Stimulated activated CD4-positive, alpha-beta T cell treated with anti-CD3 and anti-CD28 coated beads, TNF-alpha, amount 100 ng/mL, for 24 hours (primary cell): ENCODE measurements around the gene STK32B.
"Not testable (repeated sequence)": the region's sequence is repeated elsewhere in the genome, so short reads cannot be mapped to it uniquely, and the experiment has no call there.

ENCODE experiments used
- DNase-seq, 3 experiments: peaks; one replicate each; pipeline ENCODE4 v3.0.0-alpha.2; 2020; ENCODE audit warnings: low read depth in 3 of 3

Gene STK32B

GRCh38 chr4:5393911-5394513, 342.7 kb downstream of the STK32B start:
- DNase-seq: no peak

- no peak for DNase-seq
These were observed 344.5 kb downstream of the STK32B start for GRCh38 chr4:5395781-5396180.

DNA sequence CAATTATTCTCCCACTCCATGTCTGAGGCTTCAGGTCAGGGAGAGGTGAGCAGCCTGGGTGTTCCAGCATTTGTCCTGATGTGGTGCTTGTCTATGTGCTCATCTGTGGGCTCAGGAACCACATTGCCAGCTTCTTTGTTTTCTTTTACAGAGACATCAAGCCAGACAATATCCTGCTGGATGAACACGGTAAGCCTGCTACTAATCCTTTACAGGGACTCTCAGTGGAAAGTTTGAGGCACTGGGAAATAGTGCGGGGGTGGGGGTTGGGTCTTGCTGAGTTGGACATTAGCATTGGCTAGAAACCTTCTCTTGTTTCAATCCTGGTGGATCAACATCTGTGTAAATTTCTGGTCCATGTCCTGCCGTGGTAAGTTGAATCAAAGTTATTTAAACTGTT, 346.8 kb downstream of the STK32B start:
- no peak for DNase-seq

- no peak for DNase-seq
These were observed 347.8 kb downstream of the STK32B start for GRCh38 chr4:5399124-5399523.

- DNase-seq: no peak
These were observed 348.6 kb downstream of the STK32B start for GRCh38 chr4:5399790-5400421.

DNA sequence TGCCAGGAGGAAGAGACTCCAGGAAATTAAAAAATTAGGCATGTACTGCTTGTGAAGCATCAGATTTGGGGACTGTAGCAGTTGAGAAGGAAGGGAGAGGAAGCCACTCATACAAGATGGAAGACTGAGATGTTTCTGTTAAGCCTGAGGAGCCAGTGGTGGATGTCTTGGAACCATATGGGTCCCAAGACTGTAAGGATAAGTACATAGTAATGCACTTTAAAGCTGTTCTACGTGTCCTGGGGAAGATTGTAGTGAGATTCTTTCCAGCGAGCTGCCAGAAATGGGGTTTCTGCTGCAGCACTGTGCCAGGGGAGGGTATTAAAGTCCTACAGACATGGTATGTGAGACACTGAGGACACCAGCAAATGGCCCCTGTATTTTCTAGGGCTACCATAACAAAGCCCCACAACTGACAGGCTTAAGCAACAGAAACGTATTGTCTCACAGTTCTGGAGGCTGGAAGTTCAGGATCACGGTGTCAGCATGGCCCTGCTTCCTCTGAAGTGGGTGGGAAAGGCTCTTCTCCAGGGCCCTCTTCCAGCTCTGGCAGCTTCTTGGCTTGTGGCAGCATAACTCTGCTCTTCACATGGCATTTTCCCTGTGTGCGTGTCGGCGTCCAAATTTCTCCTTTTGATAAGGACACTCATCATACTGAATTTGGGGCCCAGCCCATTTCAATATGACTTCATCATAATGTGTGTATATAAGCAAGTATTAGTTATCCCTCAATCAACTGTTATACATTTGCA, 352.6 kb downstream of the STK32B start:
- DNase-seq: no peak

- DNase-seq: no peak
These were observed 358.0 kb downstream of the STK32B start for GRCh38 chr4:5409237-5409636.

GRCh38 chr4:5409972-5410618, 358.8 kb downstream of the STK32B start:
- DNase-seq: no peak

DNA sequence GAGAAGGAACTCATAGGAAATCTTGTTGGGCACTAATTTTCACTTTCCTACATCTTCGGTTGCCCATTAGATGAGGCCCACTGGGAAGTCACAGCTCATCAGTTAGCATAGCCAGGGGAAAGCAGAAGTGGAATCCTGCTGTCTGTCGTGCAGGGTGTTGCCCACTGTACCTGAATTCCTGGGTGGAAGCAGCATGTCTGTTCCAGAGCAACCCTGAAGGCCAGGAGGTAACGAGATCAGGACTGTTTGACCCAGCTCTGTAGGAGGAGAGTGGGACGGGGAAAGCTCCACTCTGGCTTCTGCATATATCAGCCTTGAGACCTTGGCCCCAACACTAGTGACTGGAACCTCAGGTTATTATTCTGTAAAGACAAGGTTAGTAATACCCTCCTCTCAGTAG, 361.0 kb downstream of the STK32B start:
- no peak for DNase-seq

- DNase-seq: no peak
These were observed 361.5 kb downstream of the STK32B start for GRCh38 chr4:5412751-5413150.

DNA sequence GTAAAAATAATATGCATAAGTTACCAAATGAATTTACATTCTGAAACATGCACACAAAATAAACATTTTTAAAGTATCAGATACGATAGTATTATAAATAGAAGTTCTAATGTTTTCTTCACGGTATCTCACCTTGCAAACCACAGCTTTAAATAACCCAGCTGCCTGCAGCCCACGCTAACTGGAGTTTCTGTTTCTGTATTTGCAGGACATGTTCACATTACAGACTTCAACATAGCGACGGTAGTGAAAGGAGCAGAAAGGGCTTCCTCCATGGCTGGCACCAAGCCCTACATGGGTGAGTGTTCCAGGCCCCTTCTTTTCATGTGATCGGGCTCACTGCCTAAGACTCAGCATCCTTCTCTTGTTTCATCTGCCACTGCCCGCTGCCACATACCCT, 365.4 kb downstream of the STK32B start:
- no peak for DNase-seq

- no peak for DNase-seq
These were observed 369.0 kb downstream of the STK32B start for GRCh38 chr4:5420266-5420665.

DNA sequence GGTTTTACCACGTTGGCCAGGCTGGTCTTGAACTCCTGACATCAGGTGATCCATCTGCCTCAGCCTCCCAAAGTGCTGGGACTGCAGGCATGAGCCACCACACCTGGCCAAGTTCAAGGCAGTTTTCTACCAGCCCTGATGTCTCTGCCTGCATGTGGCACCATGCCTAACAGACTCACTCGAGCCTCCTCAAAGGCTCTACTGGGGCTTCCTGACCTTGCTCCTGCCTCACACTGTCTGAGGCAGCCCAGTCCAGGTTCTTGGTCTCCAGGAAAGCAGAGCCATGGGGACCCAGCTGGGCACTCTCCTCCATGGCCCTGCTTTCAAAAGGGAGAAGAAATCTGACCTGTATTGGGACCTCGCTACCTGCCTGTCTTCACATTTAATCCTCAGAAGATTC, 370.1 kb downstream of the STK32B start:
- no peak for DNase-seq

DNA sequence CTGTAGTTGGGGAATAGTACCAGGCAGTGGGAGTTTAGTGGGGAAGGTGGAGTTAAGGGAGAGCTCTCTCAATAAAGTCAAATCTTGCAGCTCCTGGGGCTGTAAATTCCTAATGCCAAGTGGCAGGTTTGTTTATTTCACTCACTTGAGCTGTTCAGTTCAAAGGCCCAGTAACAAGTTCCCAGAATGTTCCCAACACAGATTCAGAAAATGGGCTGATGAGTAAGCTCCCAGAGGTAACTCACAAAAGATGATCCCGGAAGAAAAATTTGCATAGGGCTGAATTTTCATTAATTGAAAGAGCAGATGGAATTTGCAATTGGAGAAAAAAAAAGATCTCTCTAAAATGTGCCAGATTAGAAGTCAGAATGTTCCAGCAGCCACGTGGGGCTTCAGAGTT, 370.9 kb downstream of the STK32B start:
- DNase-seq: no peak

GRCh38 chr4:5423670-5424069, 372.4 kb downstream of the STK32B start:
- no peak for DNase-seq

- DNase-seq: no peak
These were observed 372.9 kb downstream of the STK32B start for GRCh38 chr4:5424211-5424610.

GRCh38 chr4:5424901-5425300, 373.6 kb downstream of the STK32B start:
- no peak for DNase-seq

DNA sequence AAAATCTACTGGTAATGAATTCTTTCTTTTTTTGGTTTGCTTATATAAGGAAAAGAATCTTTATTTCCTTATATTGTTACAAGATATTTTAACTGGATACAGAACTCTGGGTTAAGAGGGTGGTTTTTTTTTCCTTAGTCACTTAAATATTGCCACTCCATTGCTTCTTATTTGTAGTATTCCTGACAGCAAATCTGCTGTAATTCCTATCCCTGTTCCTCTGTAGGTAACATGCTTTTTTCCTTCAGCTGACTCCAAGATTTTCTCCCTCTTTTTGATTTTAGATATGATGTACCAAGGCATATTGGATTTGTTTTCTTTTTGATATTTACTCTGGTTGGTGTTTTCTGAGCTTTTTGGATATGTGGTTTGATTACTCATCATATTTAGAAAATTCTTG, 378.5 kb downstream of the STK32B start:
- DNase-seq: no peak

GRCh38 chr4:5433196-5433595, 381.9 kb downstream of the STK32B start:
- DNase-seq: no peak

- no peak for DNase-seq
These were observed 383.9 kb downstream of the STK32B start for GRCh38 chr4:5435201-5435600.

DNA sequence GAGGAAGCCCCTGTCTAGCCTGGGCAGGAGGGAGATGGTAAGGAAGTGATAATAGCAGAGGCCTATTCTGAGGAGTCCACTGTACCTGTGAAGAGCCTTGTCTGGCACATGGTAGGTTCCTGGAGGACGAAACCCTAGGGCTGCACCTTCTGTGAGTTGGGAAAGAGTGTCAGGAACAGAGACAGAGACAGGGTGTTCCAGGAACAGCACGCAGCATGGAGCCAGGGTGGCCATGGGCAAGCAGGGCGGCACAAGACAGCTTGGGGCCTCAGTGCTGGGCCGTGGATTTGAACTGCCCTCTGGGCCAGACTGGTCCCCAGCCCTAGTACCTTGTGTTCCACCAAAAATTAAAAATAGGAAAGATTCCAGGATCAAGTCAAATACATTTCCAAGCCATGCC, 384.5 kb downstream of the STK32B start:
- DNase-seq: no peak

DNA sequence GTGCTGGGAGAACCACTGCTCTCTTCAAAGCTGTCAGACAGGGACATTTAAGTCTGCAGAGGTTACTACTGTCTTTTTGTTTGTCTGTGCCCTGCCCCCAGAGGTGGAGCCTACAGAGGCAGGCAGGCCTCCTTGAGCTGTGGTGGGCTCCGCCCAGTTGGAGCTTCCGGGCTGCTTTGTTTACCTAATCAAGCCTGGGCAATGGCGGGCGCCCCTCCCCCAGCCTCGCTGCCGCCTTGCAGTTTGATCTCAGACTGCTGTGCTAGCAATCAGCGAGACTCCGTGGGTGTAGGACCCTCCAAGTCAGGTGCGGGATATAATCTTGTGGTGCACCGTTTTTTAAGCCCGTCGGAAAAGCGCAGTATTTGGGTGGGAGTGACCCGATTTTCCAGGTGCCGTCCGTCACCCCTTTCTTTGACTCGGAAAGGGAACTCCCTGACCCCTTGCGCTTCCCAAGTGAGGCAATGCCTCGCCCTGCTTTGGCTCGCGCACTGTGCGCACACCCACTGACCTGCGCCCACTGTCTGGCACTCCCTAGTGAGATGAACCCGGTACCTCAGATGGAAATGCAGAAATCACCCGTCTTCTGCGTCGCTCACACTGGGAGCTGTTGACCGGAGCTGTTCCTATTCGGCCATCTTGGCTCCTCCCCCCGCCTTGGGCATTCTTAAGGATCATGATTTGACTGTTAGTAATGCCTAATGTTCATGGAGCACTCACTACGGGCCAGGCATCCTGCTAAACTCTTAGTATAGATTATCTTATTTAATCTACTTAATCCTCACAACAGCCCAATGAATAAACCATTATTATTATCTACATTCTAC, 392.9 kb downstream of the STK32B start:
- DNase-seq: not testable (repeated sequence)
